ENCODE data around the gene XRCC6. TPM values are rescaled to one million over a fixed set of nuclear protein-coding genes. Genes with fewer than 3 reads are reported as not detected.
"Not testable (repeated sequence)": the region's sequence is repeated elsewhere in the genome, so short reads cannot be mapped to it uniquely, and the experiment has no call there.

The XRCC6 gene
- total RNA-seq, 1 experiment from 2014 or later = 474 TPM

GRCh38 chr22:41636467-41636866 lies 15.4 kb downstream of the XRCC6 start:
- DNase-seq (ENCODE audit: low spot score) (no peak), ATAC-seq (no peak)
- Mint-ChIP-seq H3K27me3 (ENCODE audit: low read depth) (no peaks in the 10 kb centered on the region), H3K9me3 (no peaks in the 10 kb centered on the region), H3K27ac (no peak overlapping the region), H3K4me3 (no peak overlapping the region), H3K4me1 (no peaks in the 10 kb centered on the region), H3K36me3 (peaks cover 82% of the 10 kb centered on the region)
- no peak for TF ChIP-seq ZNF396 (CRISPR knock-in tag; IDR thresholded peaks at IDR 0.05; ENCODE audit: borderline replicate concordance)
- no peak for TF ChIP-seq IRF2 (CRISPR knock-in tag; IDR thresholded peaks at IDR 0.05; ENCODE audit: borderline replicate concordance, low read depth)
- TF ChIP-seq SOX15 (CRISPR knock-in tag; IDR thresholded peaks at IDR 0.05) = no peak
- no peak for TF ChIP-seq ZNF219 (CRISPR knock-in tag; IDR thresholded peaks at IDR 0.05; ENCODE audit: borderline replicate concordance)
- no peak for TF ChIP-seq PREB (CRISPR knock-in tag; IDR thresholded peaks at IDR 0.05; ENCODE audit: borderline replicate concordance)
- no peak for TF ChIP-seq TEAD4 (CRISPR knock-in tag; IDR thresholded peaks at IDR 0.05)
- no peak for TF ChIP-seq CTCF (IDR thresholded peaks at IDR 0.05)
- no peak for TF ChIP-seq ATF6 (CRISPR knock-in tag; IDR thresholded peaks at IDR 0.05)
- no peak for TF ChIP-seq ZBTB43 (CRISPR knock-in tag; IDR thresholded peaks at IDR 0.05)
- TF ChIP-seq ZNF512 (CRISPR knock-in tag; IDR thresholded peaks at IDR 0.05; ENCODE audit: borderline replicate concordance) = no peak
- no peak for TF ChIP-seq SMAD4 (CRISPR knock-in tag; IDR thresholded peaks at IDR 0.05)
- no peak for TF ChIP-seq SP1 (CRISPR knock-in tag; conservative IDR thresholded peaks at IDR 0.05)
- POLR2A ChIA-PET = no interaction called here
- CTCF ChIA-PET = no interaction called here

GRCh38 chr22:41637623-41638022 lies 16.5 kb downstream of the XRCC6 start:
- ATAC-seq; H3K9me3 Mint-ChIP-seq; DNase-seq (ENCODE audit: low spot score); H3K4me3 Mint-ChIP-seq; H3K27me3 Mint-ChIP-seq (ENCODE audit: low read depth); H3K4me1 Mint-ChIP-seq; CTCF ChIA-PET; H3K27ac Mint-ChIP-seq: not testable (repeated sequence)
- peaks cover 82% of the 10 kb centered on the region for H3K36me3 Mint-ChIP-seq
- POLR2A ChIA-PET = interaction anchor here (0.6 kb wide), 2 partner anchors 511 to 1231 kb away, joined by 3 to 4 read pairs; no protein-coding TSS in a partner anchor

- H3K4me1 Mint-ChIP-seq = no peaks in the 10 kb centered on the region
- peaks cover 86% of the 10 kb centered on the region for H3K36me3 Mint-ChIP-seq
- H3K4me3 Mint-ChIP-seq = no peak overlapping the region
- POLR2A ChIA-PET = interaction anchor here (0.6 kb wide), 1 partner anchor 1230 kb away, joined by 3 read pairs; no protein-coding TSS in a partner anchor
- DNase-seq (ENCODE audit: low spot score) (no peak), ATAC-seq (no peak)
- no peaks in the 10 kb centered on the region for H3K27me3 Mint-ChIP-seq (ENCODE audit: low read depth)
- H3K9me3 Mint-ChIP-seq = no peaks in the 10 kb centered on the region
- CTCF ChIA-PET = no interaction called here
- H3K27ac Mint-ChIP-seq = no peak overlapping the region
- no peak for TF ChIP-seq FOXP1 (CRISPR knock-in tag; IDR thresholded peaks at IDR 0.05; ENCODE audit: borderline replicate concordance)
- no peak for TF ChIP-seq PRRX2 (CRISPR knock-in tag; IDR thresholded peaks at IDR 0.05)
- no peak for TF ChIP-seq SMAD3 (CRISPR knock-in tag; IDR thresholded peaks at IDR 0.05; ENCODE audit: borderline replicate concordance)
- no peak for TF ChIP-seq TEAD4 (CRISPR knock-in tag; IDR thresholded peaks at IDR 0.05)
- no peak for TF ChIP-seq ARID4B (CRISPR knock-in tag; IDR thresholded peaks at IDR 0.05; ENCODE audit: borderline replicate concordance)
- no peak for TF ChIP-seq ESRRA (CRISPR knock-in tag; IDR thresholded peaks at IDR 0.05; ENCODE audit: borderline replicate concordance)
- TF ChIP-seq ATF1 (CRISPR knock-in tag; IDR thresholded peaks at IDR 0.05) = no peak
- no peak for TF ChIP-seq ZSCAN18 (CRISPR knock-in tag; IDR thresholded peaks at IDR 0.05)
These were observed 17.0 kb downstream of the XRCC6 start for GRCh38 chr22:41638124-41638523.
